GM19372 (cell line): ENCODE measurements around the gene REV3L.
"Not testable (repeated sequence)": the region's sequence is repeated elsewhere in the genome, so short reads cannot be mapped to it uniquely, and the experiment has no call there.

Source experiments
- ATAC-seq: cut with Tn5 transposase; IDR thresholded peaks from one replicate; pipeline ENCODE4 v1.9.1; 2021; ENCODE audit warnings: mild to moderate bottlenecking, low read depth, moderate library complexity; ENCODE audit not compliant: unreplicated experiment

The REV3L gene

DNA sequence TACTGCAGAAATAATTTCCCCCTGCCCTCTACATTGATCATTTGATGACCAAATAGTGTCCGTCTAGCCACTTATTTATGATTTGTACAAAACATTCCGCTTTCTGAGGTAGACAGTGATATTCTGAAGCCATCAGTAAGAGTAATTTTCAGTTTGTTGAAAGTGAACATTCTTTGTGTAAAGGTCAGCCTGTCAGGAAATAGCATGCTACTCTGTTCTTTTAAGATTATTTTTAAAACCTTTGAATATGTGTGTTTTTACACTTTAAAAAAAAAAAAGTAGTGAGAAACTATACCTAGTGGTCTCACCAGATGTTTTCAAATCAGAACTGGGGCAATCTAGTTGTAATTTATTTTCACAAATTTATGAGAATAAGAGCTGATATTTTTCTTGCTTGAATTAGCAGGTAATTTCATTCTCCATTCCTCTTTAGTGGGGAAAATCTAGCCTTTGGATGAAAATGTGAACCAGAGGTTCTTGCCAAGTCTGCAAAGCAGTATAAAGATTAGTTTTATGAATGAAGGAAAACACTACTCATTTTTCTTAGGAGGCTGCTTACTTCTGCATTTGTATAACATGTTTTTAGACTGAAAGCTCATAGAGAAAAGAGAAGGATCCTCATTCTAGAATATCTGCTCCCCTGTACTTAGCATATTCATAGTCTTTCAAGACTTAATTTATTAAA, 12.1 kb upstream of the REV3L start:
- ATAC-seq: no peak

DNA sequence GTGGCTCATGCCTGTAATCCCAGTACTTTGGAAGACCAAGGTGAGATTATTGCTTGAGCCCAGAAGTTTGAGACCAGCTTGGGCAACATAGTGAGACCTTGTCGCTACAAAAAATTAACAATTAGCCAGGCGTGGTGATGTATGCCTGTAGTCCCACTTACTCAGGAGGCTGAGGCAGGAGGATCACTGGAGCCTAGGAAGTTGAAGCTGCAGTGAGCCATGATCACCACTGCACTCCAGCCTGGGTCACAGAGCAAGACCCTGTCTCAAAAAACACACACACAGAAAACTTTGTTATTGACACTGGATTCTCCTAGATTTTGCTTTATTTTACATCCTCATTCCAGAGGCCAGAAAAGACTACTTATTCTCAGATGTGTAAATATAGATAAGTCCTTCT, 9.5 kb upstream of the REV3L start:
- no peak for ATAC-seq

DNA sequence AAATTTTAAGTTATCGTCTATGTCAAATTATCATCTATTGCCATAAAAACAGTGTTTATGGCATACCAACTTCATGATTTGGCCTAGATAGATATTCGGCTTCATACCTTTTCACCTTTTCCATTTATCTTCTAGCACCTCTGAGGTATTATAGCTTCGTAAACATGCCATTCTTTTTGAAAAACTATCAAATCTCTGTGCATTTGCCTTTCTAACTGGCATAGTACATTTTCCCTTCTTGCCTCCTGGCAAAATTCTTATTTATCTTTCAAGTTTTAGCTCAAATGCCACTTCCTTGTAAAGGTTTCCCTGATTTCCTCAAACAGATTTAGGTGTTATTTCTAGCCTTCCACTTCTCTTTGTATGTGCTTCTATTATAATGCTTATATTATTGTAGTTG, 7.0 kb upstream of the REV3L start:
- no peak for ATAC-seq

DNA sequence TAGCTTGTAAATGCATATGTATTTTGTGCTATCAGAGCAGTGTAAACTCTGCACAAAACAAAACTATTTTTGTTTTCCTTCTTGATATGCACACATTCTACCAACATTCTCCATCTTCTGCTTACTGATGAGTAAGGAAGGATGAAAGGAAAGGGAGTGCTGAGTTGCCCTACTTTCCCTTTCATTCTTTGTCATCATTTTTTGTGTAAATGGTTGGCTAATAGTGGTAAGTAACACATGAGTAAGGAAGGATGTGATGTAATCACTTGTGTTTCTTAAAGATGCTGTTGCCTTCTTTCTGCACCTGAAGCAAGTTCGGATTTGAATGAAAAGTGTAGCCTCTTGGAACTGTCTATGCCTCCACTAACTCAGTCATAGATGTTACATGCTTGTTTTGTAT, 4.6 kb upstream of the REV3L start:
- ATAC-seq: no peak

DNA sequence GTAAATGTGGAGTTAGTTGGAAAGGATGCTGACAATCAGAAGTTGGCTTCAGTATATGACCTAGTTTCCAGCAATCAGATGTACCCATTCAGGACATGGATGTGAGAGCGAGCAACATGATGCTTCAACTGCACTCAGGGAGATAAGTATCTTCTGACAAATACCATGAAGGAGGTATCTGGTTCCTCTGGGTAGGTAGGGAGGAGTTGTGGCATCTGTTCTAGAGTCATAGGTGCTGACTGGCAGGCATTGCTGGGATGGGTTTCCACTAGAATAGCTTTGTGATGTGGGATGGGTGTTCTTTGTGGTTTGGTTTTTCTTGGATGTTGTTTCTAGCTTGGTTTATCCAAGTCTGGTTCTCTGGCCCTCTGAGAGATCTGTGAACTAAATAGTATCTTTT, 3.9 kb upstream of the REV3L start:
- ATAC-seq: no peak

DNA sequence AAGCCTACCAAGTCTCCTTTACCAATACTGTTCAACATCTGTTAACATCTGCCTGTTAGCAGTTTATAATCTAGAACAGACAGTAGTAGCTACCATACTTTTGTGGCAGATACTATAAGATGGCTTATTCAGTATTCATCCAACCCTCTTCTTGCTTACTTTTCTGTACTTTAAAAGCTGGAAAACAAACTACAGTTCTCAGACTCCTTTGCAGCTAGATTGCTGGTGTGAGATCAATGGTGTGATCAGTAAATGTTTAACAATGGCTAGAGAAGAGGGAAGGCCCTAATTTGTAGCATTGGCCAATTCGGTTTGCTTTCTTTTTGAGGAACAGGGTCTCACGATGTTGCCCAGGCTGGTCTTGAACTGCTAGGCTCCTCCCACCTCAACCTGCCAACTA, 3.5 kb upstream of the REV3L start:
- no peak for ATAC-seq

DNA sequence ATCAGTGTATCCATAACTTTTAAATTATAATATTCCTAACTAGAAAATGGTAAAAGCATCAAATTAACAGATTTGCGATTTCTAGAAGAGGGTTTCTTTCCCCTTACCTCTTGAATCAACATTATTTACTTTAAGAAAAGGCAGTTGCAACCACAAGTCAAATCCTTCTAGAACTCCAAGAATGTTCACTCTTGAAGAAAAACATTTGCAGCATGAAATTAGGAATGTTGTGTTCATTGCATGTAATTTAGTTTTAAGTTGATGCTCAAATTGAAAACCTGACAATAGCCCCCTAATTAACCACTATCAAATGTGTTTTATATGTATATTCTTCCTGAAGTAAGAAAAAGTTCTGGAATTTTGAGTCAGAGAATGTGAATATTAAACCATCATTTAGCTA, 2.3 kb upstream of the REV3L start:
- no peak for ATAC-seq

DNA sequence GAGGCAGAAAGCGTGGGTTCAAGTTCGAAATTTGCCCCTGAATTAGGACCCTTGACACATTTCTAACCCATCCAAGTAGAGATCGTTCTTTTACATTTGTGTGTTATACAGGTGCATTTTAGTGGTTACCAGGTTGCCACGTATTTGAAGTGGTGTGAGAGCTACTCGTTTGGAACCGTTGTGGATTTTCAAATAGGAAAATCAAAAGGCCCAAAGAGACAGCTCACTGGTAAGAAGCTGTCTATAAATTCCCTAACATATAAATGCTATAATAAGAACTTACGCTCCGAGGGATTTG, 1.6 kb upstream of the REV3L start:
- ATAC-seq: no peak

DNA sequence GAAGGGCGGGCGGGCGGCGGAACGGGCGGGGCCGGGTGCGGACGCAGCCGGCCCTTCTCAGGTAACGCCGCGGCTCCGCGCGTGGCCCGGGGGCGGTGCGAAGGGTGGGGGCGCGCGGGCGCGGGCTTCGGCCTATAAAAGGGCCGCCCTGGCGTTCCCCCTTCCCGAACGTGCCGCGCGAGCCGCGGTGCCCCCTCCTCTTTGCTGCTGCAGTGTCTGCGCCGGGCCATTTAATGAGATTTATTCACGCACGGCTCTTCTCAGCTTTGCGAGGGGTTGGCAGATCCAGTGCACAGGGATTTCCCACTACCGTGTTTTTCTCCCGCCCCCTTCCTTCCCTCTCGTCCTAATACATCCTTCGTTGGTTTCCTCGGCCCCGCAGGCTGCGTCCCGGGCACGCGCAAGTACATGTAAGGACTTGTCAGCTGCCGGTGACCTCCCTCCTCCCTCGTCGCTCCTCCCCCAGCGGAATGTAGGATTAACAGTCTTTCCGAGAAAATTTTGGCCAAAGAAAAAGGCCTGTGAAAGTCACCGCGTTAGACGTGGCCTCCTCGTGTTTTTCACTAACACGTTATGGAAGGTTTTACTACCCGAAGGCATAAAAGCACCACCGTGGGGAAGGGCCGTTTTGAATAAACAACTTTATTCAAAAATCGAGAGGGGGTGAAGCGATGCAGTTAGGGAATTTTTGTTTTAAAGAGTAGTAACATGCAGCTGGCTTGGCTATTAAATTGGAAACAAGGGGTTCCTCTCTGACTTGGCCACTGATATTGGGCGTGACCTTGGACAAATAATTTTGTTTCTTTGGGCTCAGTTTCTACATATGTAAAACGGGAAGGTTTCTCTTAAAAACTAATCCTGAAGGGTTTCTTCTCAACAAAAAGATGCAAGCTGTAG, 966 bp upstream of the REV3L start:
- ATAC-seq: peak; percentile 46

DNA sequence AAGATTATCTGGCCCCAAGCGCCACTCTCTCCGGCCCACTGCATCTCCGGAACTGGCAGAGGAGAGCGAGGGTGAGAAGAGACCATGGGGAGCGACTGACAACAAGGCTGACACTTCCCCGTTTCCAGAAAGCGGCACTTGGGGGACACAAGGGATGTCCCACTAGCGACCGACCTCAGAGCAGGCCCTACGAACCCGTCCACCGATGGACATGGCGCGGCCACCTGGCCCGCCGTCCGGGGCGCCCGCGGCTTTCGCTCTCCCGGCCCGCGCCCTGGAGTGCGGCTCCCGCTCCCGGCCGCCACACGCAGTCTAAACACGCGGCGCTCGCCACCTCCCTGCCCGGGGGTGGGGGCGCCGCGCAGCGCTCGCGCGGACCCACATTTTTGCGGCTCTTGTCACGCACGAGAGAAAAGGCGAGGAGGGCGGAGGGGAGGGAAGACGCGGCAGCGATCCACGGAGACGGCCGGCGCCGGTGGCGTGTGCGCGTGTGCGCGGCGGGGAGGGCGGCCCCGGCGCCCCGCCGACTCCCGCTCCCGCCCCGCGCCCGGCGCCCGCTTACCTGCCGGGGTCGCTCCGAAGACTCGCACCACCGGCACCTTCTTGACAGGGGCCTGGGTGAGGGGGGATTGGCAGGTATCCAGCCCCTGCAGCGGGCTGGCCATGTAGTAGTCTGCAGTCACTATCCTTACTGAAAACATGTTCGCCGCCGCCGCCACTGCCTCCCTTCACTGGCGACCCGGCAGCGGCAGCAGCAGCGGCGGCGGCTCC, 645 bp downstream of the REV3L start:
- ATAC-seq: peak; percentile 17

DNA sequence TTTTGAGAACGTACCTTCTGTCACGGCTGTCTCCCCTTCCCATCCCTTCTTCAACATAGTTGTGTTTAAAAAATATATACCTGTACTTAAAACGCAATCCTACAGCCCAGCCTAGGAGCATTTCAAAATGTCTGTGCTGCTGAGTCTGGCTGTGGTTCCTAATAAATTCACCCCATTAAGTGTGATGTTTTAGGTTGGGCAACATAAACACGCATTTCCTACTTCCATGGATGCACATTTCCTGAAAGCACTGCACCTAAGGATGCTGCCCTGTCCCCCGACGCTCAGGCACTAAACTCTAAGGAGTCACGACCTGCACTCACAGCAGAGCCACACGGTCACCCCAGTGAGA, 1.2 kb downstream of the REV3L start:
- ATAC-seq: no peak

DNA sequence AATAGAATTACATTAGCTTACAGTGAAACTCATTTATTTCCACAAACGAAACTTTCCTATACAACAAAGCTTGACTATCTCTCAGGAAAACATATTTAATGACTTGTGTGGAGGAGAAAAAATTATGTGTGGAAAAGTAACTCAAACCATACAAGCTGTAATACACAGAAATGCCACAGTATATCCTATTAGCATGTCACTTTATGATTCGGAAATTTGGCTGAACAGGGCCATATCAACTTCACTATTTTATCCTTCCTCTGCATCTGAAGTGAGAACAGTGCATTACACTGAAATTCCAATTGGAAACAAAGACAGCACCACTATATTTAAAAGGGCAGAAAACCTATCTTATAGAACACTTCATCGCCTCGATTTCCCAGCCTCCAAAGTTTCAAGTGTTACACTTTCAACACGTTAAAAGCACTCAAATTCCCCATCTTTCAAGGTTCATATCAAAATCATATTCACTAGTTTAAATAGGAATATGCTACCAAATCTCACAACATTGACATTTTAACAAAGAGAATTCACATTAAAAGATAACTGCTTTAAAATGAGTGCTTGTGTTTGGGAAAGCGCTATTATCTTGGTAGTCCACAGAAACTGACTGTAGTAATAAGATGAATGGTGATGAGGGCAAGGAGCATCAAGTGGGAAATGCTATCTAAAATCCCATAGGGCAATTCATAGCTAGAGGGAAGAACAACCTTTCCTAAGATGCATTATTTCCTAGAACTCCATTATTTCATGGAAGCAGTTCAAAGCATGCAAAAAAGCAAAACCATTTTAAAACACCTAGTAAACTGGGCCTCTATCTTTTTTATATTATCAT, 1.8 kb downstream of the REV3L start:
- ATAC-seq: no peak

DNA sequence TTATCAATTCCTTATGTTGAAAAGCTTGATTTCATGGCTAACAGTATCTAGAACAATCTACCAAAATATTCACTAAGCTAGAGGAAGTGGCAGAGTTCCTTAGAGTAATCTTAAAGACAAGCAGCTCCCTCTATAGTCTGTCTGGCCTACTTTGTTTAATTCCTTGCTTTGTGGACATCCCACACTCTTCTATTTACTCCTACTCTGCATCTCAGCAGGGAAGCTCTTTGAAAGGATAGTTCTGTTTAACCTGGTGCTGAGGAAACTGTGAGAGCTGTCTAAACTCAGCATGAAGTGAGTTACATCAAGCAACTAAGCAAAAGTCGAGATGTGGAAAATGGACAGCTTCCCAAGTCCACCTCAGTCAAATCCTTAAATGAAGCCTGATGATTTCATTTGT, 4.3 kb downstream of the REV3L start:
- ATAC-seq: no peak

DNA sequence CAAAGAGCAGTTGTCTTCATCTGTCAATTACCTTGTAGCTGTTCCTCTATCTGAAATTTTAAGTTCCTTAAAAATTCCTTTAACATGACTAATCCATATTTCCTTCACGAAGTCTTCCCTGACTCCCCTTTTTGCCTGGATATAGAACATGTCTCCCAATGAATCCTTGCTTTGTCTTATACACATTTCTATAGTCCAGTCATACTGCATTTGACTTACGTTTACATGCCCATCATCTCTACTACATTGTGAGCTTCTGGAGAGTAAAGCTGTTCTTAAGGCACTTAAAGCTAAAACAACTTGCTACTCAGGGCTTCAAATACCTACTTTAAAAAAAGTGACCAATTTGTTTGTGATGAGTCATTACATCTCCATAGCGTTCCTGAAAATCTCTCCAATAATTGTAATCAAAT, 4.9 kb downstream of the REV3L start:
- no peak for ATAC-seq

DNA sequence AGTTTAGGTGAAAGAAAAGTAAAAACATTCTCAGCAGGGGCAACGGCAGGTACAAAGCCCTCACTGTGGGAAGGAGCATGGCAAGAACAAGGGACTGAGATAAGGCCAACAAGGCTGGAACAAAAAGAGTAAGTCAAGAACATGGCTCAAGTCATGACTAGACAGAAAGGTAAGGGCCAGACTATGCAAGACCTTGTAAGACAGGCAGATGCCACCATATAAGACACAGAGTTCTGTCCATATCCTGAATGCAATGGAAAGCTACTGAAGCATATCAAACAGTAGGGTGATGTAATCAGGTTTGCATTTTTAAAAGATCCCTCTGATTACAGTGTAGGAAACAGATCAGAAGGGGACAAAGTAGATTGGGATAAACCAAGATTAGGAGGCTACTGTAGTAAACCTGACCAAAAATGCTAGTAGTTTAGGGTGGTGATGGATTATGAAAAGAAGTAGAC, 5.5 kb downstream of the REV3L start:
- no peak for ATAC-seq

DNA sequence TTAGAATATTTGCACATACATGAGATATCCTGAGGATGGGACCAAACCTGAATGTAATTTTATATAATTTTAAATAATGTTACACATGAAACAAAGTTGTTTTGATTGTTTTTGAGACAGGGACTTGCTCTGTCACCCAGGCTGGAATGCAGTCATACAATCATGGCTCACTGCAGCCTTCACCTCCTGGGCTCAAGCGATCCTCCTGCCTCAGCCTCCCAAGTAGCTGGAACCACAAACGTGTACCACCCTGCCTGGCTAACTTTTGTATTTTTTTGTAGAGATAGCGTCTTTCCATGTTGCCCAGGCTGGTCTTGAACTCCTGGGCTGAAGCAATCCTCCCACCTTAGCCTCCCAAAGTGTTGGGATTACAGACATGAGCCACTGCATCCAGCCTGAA, 7.0 kb downstream of the REV3L start:
- not testable (repeated sequence) for ATAC-seq

DNA sequence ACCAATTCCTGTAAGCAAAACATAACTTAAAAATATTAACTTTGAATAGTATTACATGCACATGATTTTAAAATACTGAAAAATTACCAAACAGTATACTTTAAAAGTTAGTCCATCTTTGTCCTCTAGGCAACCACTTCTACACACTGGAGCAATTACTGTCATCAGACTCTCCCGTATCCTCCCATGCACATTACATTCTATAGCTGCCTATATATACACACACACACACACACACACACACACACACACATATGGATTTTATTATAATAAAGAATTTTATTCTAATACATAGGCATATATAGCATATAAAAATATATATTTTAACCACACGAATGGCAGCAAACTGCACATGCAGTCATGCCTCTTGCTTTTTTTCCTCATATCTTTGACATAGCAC, 8.2 kb downstream of the REV3L start:
- ATAC-seq: no peak

DNA sequence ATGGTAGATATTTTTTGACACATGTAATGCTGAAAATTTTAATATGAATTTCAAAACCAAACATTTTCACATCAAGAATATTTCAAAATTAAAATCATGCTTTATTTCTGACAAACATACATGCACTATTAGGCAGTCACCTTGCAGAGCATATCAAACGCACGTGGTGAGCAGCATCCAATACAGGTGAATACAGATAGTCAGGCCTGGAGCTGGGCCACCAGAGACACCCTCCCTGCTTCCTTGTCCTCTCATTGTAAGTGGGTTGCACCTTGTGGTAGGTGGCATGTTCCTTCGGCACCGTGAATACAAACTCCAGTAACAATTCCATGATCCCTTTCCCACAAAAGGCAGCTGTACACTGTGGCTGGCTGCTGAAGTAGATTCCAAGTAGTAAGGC, 8.9 kb downstream of the REV3L start:
- ATAC-seq: no peak

DNA sequence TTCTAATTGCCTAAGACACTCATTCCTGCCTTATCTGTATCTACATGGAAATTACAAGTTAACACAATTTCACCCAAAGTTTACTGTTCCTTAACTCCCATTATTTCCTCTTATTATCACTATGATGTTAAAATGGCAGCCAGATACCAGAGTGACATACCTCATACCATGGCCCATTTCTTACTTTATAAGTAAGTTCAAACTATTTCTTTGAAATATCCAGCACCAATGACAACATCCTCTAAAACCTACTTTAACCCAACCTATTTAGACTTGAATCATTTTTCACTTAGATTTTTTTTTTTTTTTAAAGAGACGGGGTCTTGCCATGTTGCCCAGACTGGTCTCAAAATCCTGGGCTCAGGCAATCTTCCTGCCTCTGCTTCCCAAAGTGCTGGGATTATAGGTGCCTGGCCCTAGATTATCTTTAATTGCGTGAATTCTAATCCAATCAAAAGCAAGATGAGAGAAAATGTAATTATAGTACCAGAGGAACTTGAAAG, 10.0 kb downstream of the REV3L start:
- no peak for ATAC-seq

DNA sequence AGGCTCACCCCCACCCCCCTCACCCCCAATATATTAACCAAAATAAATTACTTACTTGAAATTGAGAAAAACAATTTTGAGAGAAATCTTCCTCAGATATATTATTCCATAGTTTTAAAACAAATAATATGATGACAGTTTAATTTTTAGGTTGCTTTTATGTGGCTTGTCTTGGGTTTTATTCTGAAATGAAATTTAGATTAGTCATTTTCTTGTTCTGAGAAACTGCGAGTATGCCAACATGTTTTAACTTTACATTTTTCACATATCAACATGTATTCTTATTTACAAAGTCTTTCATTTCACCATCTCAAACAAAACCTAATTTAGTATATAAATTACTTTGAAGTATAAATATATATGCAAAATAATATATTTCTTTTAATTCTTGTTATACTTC, 11.1 kb downstream of the REV3L start:
- ATAC-seq: no peak
